ENCODE data around the gene TNKS1BP1. TPM values are rescaled to one million over a fixed set of nuclear protein-coding genes. Genes with fewer than 3 reads are reported as not detected.

TNKS1BP1 gene
- total RNA-seq, 1 donor from 2014 or later = 22.1 TPM

- peaks cover 34% of the 10 kb centered on the region for H3K4me1 Mint-ChIP-seq (ENCODE audit: low read depth)
- intact Hi-C loops (cut with micrococcal nuclease) = loop anchor here (1.0 to 10.0 kb wide), 5 partner anchors 89 to 1241 kb away; partner anchors contain the start of genes CLP1, LPXN, TIMM10 and ZFP91
- H3K27me3 Mint-ChIP-seq (ENCODE audit: insufficient read depth) = peaks cover 1% of the 10 kb centered on the region
- peak overlapping the region; percentile 92 for H3K4me3 Mint-ChIP-seq
- H3K27ac Mint-ChIP-seq = peak overlapping the region; percentile 99
- no peak for DNase-seq (ENCODE audit: low spot score)
- H3K9me3 Mint-ChIP-seq = no peaks in the 10 kb centered on the region
- H3K36me3 Mint-ChIP-seq (ENCODE audit: low read depth) = peaks cover 26% of the 10 kb centered on the region
These were observed 11.4 kb upstream of the TNKS1BP1 start for GRCh38 chr11:57336111-57336666.

GRCh38 chr11:57335343-57336110 is 10.8 kb upstream of the TNKS1BP1 start, which contains the start of gene SSRP1:
Gene SSRP1, minus strand, starts transcription at chr11:57335892. Its CDS starts 771 bp downstream, at chr11:57335121.
- Mint-ChIP-seq H3K27me3 (ENCODE audit: insufficient read depth) (peaks cover 1% of the 10 kb centered on the region), H3K4me3 (peak within 1 kb of the TSS; percentile 92), H3K36me3 (ENCODE audit: low read depth) (peaks cover 33% of the 10 kb centered on the region), H3K4me1 (ENCODE audit: low read depth) (peaks cover 39% of the 10 kb centered on the region), H3K9me3 (no peaks in the 10 kb centered on the region), H3K27ac (peak within 1 kb of the TSS; percentile 99)
- intact Hi-C loops (cut with micrococcal nuclease) = loop anchor here (1.0 to 10.0 kb wide), 11 partner anchors 10 to 1242 kb away; partner anchors contain the start of genes CLP1, LPXN, MED19 and SELENOH
- DNase-seq (ENCODE audit: low spot score) = peak; percentile 81

GRCh38 chr11:57335023-57335342 is 10.2 kb upstream of the TNKS1BP1 start:
- intact Hi-C loops (cut with micrococcal nuclease) = loop anchor here (1.0 to 10.0 kb wide), 8 partner anchors 10 to 1242 kb away; partner anchors contain the start of genes LPXN, MED19, SELENOH and TMX2
- peaks cover 44% of the 10 kb centered on the region for H3K4me1 Mint-ChIP-seq (ENCODE audit: low read depth)

GRCh38 chr11:57332694-57333440 is 8.1 kb upstream of the TNKS1BP1 start:
- peak overlapping the region; percentile 58 for H3K27ac Mint-ChIP-seq
- peaks cover 50% of the 10 kb centered on the region for H3K4me1 Mint-ChIP-seq (ENCODE audit: low read depth)
- no peaks in the 10 kb centered on the region for H3K9me3 Mint-ChIP-seq
- DNase-seq (ENCODE audit: low spot score) = no peak
- H3K27me3 Mint-ChIP-seq (ENCODE audit: insufficient read depth) = no peaks in the 10 kb centered on the region
- peak overlapping the region; percentile 92 for H3K4me3 Mint-ChIP-seq
- intact Hi-C loops (cut with micrococcal nuclease) = loop anchor here (10.0 kb wide), 1 partner anchor 462 kb away; no protein-coding TSS in a partner anchor
- peaks cover 53% of the 10 kb centered on the region for H3K36me3 Mint-ChIP-seq (ENCODE audit: low read depth)

More at GRCh38 chr11:57335023-57335342, 10.2 kb upstream of the TNKS1BP1 start:
- Mint-ChIP-seq H3K9me3 (no peaks in the 10 kb centered on the region), H3K27me3 (ENCODE audit: insufficient read depth) (peaks cover 1% of the 10 kb centered on the region), H3K4me3 (peak overlapping the region; percentile 92), H3K27ac (peak overlapping the region; percentile 89), H3K36me3 (ENCODE audit: low read depth) (peaks cover 38% of the 10 kb centered on the region)
- DNase-seq (ENCODE audit: low spot score) = no peak

- Mint-ChIP-seq H3K4me1 (ENCODE audit: low read depth) (peaks cover 52% of the 10 kb centered on the region), H3K27ac (no peak overlapping the region), H3K4me3 (peak overlapping the region; percentile 16)
These were observed 7.0 kb upstream of the TNKS1BP1 start for GRCh38 chr11:57331720-57332119.

GRCh38 chr11:57330029-57330428 is 5.3 kb upstream of the TNKS1BP1 start:
- H3K36me3 Mint-ChIP-seq (ENCODE audit: low read depth) = peaks cover 74% of the 10 kb centered on the region
- H3K27me3 Mint-ChIP-seq (ENCODE audit: insufficient read depth) = no peaks in the 10 kb centered on the region
- H3K4me3 Mint-ChIP-seq = no peak overlapping the region
- H3K9me3 Mint-ChIP-seq = no peaks in the 10 kb centered on the region
- peak overlapping the region; percentile 42 for H3K27ac Mint-ChIP-seq
- DNase-seq (ENCODE audit: low spot score) = no peak
- peaks cover 57% of the 10 kb centered on the region for H3K4me1 Mint-ChIP-seq (ENCODE audit: low read depth)
- intact Hi-C loops (cut with micrococcal nuclease) = loop anchor here (10.0 kb wide), 1 partner anchor 465 kb away; no protein-coding TSS in a partner anchor

More at GRCh38 chr11:57331720-57332119, 7.0 kb upstream of the TNKS1BP1 start:
- DNase-seq (ENCODE audit: low spot score) = no peak
- H3K36me3 Mint-ChIP-seq (ENCODE audit: low read depth) = peaks cover 64% of the 10 kb centered on the region
- intact Hi-C loops (cut with micrococcal nuclease) = loop anchor here (10.0 kb wide), 1 partner anchor 463 kb away; no protein-coding TSS in a partner anchor
- H3K9me3 Mint-ChIP-seq = no peaks in the 10 kb centered on the region
- H3K27me3 Mint-ChIP-seq (ENCODE audit: insufficient read depth) = no peaks in the 10 kb centered on the region

- Mint-ChIP-seq H3K4me1 (ENCODE audit: low read depth) (peaks cover 49% of the 10 kb centered on the region), H3K9me3 (no peaks in the 10 kb centered on the region), H3K4me3 (no peak overlapping the region), H3K27me3 (ENCODE audit: insufficient read depth) (no peaks in the 10 kb centered on the region), H3K36me3 (ENCODE audit: low read depth) (peaks cover 61% of the 10 kb centered on the region), H3K27ac (no peak overlapping the region)
- intact Hi-C loops (cut with micrococcal nuclease) = no loop called here
- no peak for DNase-seq (ENCODE audit: low spot score)
These were observed 3.0 kb upstream of the TNKS1BP1 start for GRCh38 chr11:57327721-57328120.

GRCh38 chr11:57325735-57326048 is 940 bp upstream of the TNKS1BP1 start:
- H3K4me3 Mint-ChIP-seq = peak overlapping the region; percentile 85
- no peak for DNase-seq (ENCODE audit: low spot score)
- no peaks in the 10 kb centered on the region for H3K27me3 Mint-ChIP-seq (ENCODE audit: insufficient read depth)
- intact Hi-C loops (cut with micrococcal nuclease) = loop anchor here (1.0 kb wide), 5 partner anchors 10 to 1254 kb away; partner anchors contain the start of genes SSRP1 and ZFP91
- H3K4me1 Mint-ChIP-seq (ENCODE audit: low read depth) = peaks cover 61% of the 10 kb centered on the region
- H3K9me3 Mint-ChIP-seq = no peaks in the 10 kb centered on the region
- peak overlapping the region; percentile 91 for H3K27ac Mint-ChIP-seq
- H3K36me3 Mint-ChIP-seq (ENCODE audit: low read depth) = peaks cover 50% of the 10 kb centered on the region

- DNase-seq (ENCODE audit: low spot score) = no peak
- H3K4me1 Mint-ChIP-seq (ENCODE audit: low read depth) = peaks cover 50% of the 10 kb centered on the region
- no peaks in the 10 kb centered on the region for H3K9me3 Mint-ChIP-seq
- intact Hi-C loops (cut with micrococcal nuclease) = loop anchor here (5.0 kb wide), 1 partner anchor 333 kb away; the partner anchor contains the start of gene CLP1
- no peaks in the 10 kb centered on the region for H3K27me3 Mint-ChIP-seq (ENCODE audit: insufficient read depth)
- H3K27ac Mint-ChIP-seq = peak overlapping the region; percentile 81
- peaks cover 38% of the 10 kb centered on the region for H3K36me3 Mint-ChIP-seq (ENCODE audit: low read depth)
- H3K4me3 Mint-ChIP-seq = peak overlapping the region; percentile 85
These were observed 432 bp downstream of the TNKS1BP1 start for GRCh38 chr11:57324154-57324885.

- no peaks in the 10 kb centered on the region for H3K27me3 Mint-ChIP-seq (ENCODE audit: insufficient read depth)
- H3K36me3 Mint-ChIP-seq (ENCODE audit: low read depth) = peaks cover 36% of the 10 kb centered on the region
- H3K4me3 Mint-ChIP-seq = peak overlapping the region; percentile 85
- no peaks in the 10 kb centered on the region for H3K9me3 Mint-ChIP-seq
- no peak for DNase-seq (ENCODE audit: low spot score)
- intact Hi-C loops (cut with micrococcal nuclease) = loop anchor here (5.0 kb wide), 1 partner anchor 333 kb away; the partner anchor contains the start of gene CLP1
- peaks cover 50% of the 10 kb centered on the region for H3K4me1 Mint-ChIP-seq (ENCODE audit: low read depth)
- peak overlapping the region; percentile 81 for H3K27ac Mint-ChIP-seq
These were observed 948 bp downstream of the TNKS1BP1 start for GRCh38 chr11:57323855-57324153.

GRCh38 chr11:57323167-57323854 is 1.4 kb downstream of the TNKS1BP1 start:
- intact Hi-C loops (cut with micrococcal nuclease) = loop anchor here (5.0 kb wide), 1 partner anchor 334 kb away; the partner anchor contains the start of gene CLP1
- Mint-ChIP-seq H3K4me1 (ENCODE audit: low read depth) (peaks cover 50% of the 10 kb centered on the region), H3K9me3 (no peaks in the 10 kb centered on the region), H3K36me3 (ENCODE audit: low read depth) (peaks cover 34% of the 10 kb centered on the region), H3K27ac (no peak overlapping the region), H3K27me3 (ENCODE audit: insufficient read depth) (no peaks in the 10 kb centered on the region), H3K4me3 (peak overlapping the region; percentile 85)
- no peak for DNase-seq (ENCODE audit: low spot score)
